ENCODE data around the gene AKIRIN2.

AKIRIN2 gene

DNA sequence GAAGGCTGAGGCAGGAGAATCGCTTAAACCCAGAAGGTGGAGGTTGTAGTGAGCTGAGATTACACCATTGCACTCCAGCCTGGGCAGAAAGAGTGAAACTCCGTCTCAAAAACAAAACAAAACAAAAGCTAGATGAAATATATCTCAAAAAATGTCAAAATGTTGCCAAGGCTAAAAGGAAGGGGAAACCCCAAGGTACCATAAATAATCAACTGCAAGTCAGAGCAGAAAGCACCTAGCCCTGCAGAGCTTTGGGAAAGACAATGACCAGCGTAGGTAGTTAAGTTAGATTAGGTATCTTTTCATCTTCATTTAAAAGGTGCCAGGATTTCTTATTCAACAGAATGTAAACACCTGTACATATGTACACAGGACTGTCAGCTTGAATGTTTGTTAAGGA, 33.0 kb downstream of the AKIRIN2 start:
- TF ChIP-seq, protein P1, sequence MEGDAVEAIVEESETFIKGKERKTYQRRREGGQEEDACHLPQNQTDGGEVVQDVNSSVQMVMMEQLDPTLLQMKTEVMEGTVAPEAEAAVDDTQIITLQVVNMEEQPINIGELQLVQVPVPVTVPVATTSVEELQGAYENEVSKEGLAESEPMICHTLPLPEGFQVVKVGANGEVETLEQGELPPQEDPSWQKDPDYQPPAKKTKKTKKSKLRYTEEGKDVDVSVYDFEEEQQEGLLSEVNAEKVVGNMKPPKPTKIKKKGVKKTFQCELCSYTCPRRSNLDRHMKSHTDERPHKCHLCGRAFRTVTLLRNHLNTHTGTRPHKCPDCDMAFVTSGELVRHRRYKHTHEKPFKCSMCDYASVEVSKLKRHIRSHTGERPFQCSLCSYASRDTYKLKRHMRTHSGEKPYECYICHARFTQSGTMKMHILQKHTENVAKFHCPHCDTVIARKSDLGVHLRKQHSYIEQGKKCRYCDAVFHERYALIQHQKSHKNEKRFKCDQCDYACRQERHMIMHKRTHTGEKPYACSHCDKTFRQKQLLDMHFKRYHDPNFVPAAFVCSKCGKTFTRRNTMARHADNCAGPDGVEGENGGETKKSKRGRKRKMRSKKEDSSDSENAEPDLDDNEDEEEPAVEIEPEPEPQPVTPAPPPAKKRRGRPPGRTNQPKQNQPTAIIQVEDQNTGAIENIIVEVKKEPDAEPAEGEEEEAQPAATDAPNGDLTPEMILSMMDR (conservative IDR thresholded peaks at IDR 0.05; ENCODE audit: control insufficient read depth, insufficient read depth, low read depth, low read length) = no peak
- no peak for DNase-seq (ENCODE audit: low read depth)
- H3K4me3 ChIP-seq (ENCODE audit: control insufficient read depth, low read depth, low read length) = no peak overlapping the region

DNA sequence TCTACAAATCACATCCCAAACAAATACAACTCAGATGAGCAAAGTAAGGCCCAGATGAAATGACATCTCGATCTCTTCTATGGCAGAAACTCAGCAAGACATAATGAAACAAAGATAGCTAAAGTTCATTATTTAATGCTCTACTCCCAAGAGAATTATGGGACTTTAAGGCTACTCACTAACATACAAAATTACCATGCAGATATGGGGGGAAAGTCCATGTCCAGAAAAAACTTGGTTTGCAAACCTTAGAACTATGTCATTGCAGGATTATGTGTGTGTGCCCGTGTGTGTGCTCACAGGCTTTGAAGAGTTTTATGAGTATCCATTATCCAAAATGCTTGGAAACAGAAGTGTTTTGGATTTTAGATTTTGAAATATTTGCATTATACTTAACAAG, 34.0 kb downstream of the AKIRIN2 start:
- TF ChIP-seq, protein P1 (conservative IDR thresholded peaks at IDR 0.05; ENCODE audit: control insufficient read depth, insufficient read depth, low read depth, low read length) = no peak
- no peak for DNase-seq (ENCODE audit: low read depth)
- no peak overlapping the region for H3K4me3 ChIP-seq (ENCODE audit: control insufficient read depth, low read depth, low read length)

DNA sequence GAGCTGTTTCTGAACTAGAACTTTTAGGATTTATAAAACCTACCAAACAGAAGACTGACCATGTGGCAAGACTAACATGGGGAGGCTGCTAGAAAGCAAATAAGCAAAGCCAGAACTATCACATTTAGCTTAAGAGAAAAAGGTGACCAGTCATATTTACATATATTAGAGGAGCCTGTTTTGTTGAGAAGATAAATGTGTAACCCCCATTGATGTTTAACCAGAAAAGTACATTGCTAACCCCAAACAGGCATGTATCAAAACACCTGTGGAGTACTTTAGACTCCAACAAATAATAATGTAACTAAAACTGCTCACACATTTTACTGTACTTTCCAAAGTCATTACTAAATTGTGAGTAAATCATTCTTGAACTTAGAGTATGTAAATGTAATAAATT, 35.0 kb downstream of the AKIRIN2 start:
- TF ChIP-seq, protein P1 (conservative IDR thresholded peaks at IDR 0.05; ENCODE audit: control insufficient read depth, insufficient read depth, low read depth, low read length) = no peak

DNA sequence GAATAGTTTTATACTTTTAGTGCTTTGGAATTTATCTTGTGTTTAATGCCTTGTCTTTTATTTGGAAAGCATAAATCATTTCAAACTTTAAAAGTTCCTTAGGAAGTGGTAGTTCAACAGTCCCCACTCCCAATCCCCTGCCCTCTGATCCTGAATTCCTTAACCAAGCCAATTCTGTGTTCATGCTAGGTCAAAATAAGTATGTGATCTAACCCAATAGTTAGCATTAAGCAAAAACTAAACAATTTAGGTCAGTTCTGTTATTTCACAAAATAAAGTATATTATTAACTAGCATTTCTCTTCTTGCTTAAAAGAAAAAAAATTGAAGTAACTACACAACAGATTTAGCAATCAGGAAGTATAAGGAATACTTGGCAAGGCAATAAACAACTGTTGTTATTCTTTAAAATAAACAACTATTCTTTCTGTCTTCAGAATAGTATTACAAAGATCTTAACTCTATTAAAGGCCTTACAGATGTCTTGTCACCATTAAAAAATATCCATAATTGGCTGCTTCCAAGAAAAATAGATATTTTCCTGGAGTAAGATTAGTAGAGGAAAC, 37.0 kb downstream of the AKIRIN2 start:
- no peak for DNase-seq (ENCODE audit: low read depth)
- H3K4me3 ChIP-seq (ENCODE audit: control insufficient read depth, low read depth, low read length) = no peak overlapping the region
- TF ChIP-seq, protein P1 (conservative IDR thresholded peaks at IDR 0.05; ENCODE audit: control insufficient read depth, insufficient read depth, low read depth, low read length) = no peak

More for the DNA sequence above, 35.0 kb downstream of the AKIRIN2 start:
- no peak for DNase-seq (ENCODE audit: low read depth)
- H3K4me3 ChIP-seq (ENCODE audit: control insufficient read depth, low read depth, low read length) = no peak overlapping the region

DNA sequence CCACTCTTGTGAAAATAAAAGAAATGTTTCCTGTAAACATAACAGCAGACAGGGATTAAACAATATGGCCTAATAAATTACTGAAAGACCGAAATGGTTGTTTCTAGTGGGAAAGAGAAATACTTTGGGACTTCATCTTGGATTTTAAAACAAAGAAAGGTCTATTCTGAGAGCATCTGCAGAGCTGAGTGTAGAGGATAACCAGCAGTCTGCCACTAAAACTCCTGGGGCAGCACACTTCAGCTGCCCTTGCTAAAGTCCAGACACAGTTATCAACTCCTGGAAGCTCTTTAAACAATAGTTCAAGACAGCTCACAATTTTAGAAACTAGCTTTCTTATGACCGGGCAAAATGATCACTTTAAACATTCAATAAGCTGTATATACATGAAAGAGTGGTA, 38.6 kb downstream of the AKIRIN2 start:
- no peak for DNase-seq (ENCODE audit: low read depth)
- no peak overlapping the region for H3K4me3 ChIP-seq (ENCODE audit: control insufficient read depth, low read depth, low read length)
- TF ChIP-seq, protein P1 (conservative IDR thresholded peaks at IDR 0.05; ENCODE audit: control insufficient read depth, insufficient read depth, low read depth, low read length) = no peak

DNA sequence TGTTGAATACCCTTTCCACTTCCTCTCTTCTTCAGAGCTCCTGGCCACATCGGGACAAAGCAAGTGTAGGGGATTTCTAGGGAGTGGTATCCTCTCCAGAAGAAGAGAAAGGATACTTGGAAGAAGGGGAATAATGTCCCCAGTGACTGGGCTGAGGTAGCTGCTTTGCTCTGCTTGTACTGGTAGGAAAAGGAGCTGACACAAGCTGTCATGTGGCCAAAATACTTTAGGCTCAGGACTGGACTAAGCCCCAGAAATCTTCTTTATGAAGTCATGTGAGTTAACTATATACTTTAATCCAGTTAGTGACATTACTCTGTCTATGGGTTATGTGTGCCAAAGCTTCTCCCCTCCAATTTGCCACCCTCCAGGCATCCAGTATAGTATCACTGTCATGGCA, 40.5 kb downstream of the AKIRIN2 start:
- TF ChIP-seq, protein P1 (conservative IDR thresholded peaks at IDR 0.05; ENCODE audit: control insufficient read depth, insufficient read depth, low read depth, low read length) = no peak
- H3K4me3 ChIP-seq (ENCODE audit: control insufficient read depth, low read depth, low read length) = no peak overlapping the region
- peak; percentile 20 for DNase-seq (ENCODE audit: low read depth)

DNA sequence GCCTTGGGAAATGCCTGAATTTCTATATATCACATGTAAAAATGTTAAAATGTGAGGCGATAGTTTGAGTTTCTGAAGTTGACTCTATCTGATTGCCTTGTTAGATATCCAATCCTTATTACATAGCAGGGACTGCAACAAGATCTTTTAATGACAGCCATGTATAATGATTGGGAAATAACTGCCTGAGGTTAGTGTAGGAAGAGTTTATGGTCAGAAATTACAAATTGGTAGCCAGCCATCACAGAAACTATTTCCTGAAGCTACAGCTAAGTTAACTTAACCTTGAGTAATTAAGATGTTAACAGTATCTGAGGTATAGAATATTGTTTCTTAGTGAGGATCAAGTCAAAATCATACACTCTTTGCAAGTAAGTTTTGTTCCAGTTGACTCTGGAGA, 41.0 kb downstream of the AKIRIN2 start:
- no peak overlapping the region for H3K4me3 ChIP-seq (ENCODE audit: control insufficient read depth, low read depth, low read length)
- peak; percentile 56 for DNase-seq (ENCODE audit: low read depth)
- TF ChIP-seq, protein P1 (conservative IDR thresholded peaks at IDR 0.05; ENCODE audit: control insufficient read depth, insufficient read depth, low read depth, low read length) = no peak
